CD4-positive, alpha-beta T cell (primary cell): ENCODE results near the gene TRIP10. TPM values are rescaled to one million over a fixed set of nuclear protein-coding genes. Genes with fewer than 3 reads are reported as not detected.
"Not testable (repeated sequence)": the region's sequence is repeated elsewhere in the genome, so short reads cannot be mapped to it uniquely, and the experiment has no call there.

ENCODE experiments used
- ATAC-seq: fragments of 200-7000 bp; cut with Tn5 transposase; one replicate; pipeline ENCODE4 v1.10.0; 2022; ENCODE audit warnings: mild to moderate bottlenecking; ENCODE audit not compliant: poor library complexity
- CTCF ChIA-PET: fragments of 350-600 bp; sonication (Branson Sonifier 250); formaldehyde crosslinking; loops from one replicate; lab custom pipeline; 2021; ENCODE audit warnings: antibody characterized with exemption, inconsistent platforms; lab: Charles Lee
- POLR2A ChIA-PET: fragments of 350-600 bp; sonication (Branson Sonifier 250); formaldehyde crosslinking; loops from one replicate; lab custom pipeline; 2021; ENCODE audit warnings: antibody characterized with exemption, inconsistent platforms; lab: Charles Lee
- DNase-seq, 14 experiments: peaks; one replicate each; pipeline ENCODE4 v3.0.0-alpha.2; 2013 to 2020; ENCODE audit warnings: mixed read lengths in 2 of 14
- H3K27ac ChIP-seq, 2 donors: one replicate each; pipeline versions ENCODE4 v1.5.1 to v1.7.0; 2013; ENCODE audit warnings: low read length in 2 of 2, low read depth in 1 of 2, mild to moderate bottlenecking in 1 of 2
- H3K27me3 ChIP-seq, 2 experiments: 1 replicate in 1 of 2; 2 replicates in 1 of 2; pipeline versions ENCODE4 v1.6.1 to v1.7.0; 2013; ENCODE audit warnings: low read length in 2 of 2, control low read depth in 1 of 2, mild to moderate bottlenecking in 1 of 2, moderate library complexity in 1 of 2; ENCODE audit not compliant: insufficient read depth in 2 of 2, control insufficient read depth in 1 of 2
- H3K36me3 ChIP-seq: one replicate; pipeline ENCODE4 v1.6.1; 2013; ENCODE audit warnings: low read length, control low read depth; ENCODE audit not compliant: insufficient read depth
- H3K4me1 ChIP-seq: one replicate; pipeline ENCODE4 v1.6.1; 2013; ENCODE audit warnings: low read length, control low read depth; ENCODE audit not compliant: insufficient read depth
- H3K4me3 ChIP-seq: one replicate; pipeline ENCODE4 v1.5.1; 2013; ENCODE audit warnings: mild to moderate bottlenecking, low read length, moderate library complexity
- H3K9me3 ChIP-seq, 2 experiments: 1 replicate in 1 of 2; 2 replicates in 1 of 2; pipeline versions ENCODE4 v1.6.1 to v1.7.0; 2013; ENCODE audit warnings: low read length in 2 of 2, mild to moderate bottlenecking in 2 of 2, control low read depth in 1 of 2, moderate library complexity in 1 of 2; ENCODE audit not compliant: control insufficient read depth in 1 of 2, insufficient read depth in 1 of 2
- H3K27ac Mint-ChIP-seq: one replicate; pipeline ENCODE4 v1.8.0; 2020; ENCODE audit warnings: mixed read lengths
- H3K27me3 Mint-ChIP-seq: one replicate; pipeline ENCODE4 v1.8.0; 2021; ENCODE audit warnings: mixed read lengths
- H3K36me3 Mint-ChIP-seq: one replicate; pipeline ENCODE4 v1.8.0; 2021; ENCODE audit warnings: low read depth, mixed read lengths
- H3K4me1 Mint-ChIP-seq: one replicate; pipeline ENCODE4 v1.8.0; 2021; ENCODE audit warnings: low read depth, mixed read lengths
- H3K4me3 Mint-ChIP-seq: one replicate; pipeline ENCODE4 v1.8.0; 2020; ENCODE audit warnings: mild to moderate bottlenecking, mixed read lengths
- H3K9me3 Mint-ChIP-seq: one replicate; pipeline ENCODE4 v1.8.0; 2020; ENCODE audit warnings: mixed read lengths
- CTCF ChIP-seq: fragments of 200-600 bp; IDR thresholded peaks from one replicate; pipeline ENCODE4 v1.8.0; 2022; ENCODE audit warnings: antibody characterized with exemption, mild to moderate bottlenecking
- intact Hi-C, 2 experiments: fragments of 100-400 bp; cut with DNase I in 1 of 2; cut with micrococcal nuclease in 1 of 2; formaldehyde crosslinking; loops; one replicate each; pipeline versions ENCODE4 v1.15.1 to v1.9.0; 2023 to 2025; cut with DNase I, micrococcal nuclease
- total RNA-seq, 174 experiments: library from RNA in 2 of 174; stranded (reverse) in 2 of 174; gene quantifications; one replicate each; pipeline ENCODE4 v1.2.3 and lab custom pipeline; 2021 to 2026

TRIP10 gene
- total RNA-seq, 2 experiments from 2014 or later = 1.6 to 1.9 TPM

GRCh38 chr19:6708346-6708745 is 31.1 kb upstream of the TRIP10 start:
- POLR2A ChIA-PET = no interaction called here
- peaks cover 34% of the 10 kb centered on the region for H3K27me3 Mint-ChIP-seq
- H3K4me1 Mint-ChIP-seq = peaks cover 13% of the 10 kb centered on the region
- peaks cover 8% of the 10 kb centered on the region for H3K4me1 ChIP-seq
- no peaks in the 10 kb centered on the region for H3K36me3 ChIP-seq
- H3K9me3 Mint-ChIP-seq = no peaks in the 10 kb centered on the region
- no peak for DNase-seq
- intact Hi-C loops = no loop called here
- no peak for TF ChIP-seq CTCF
- no peak overlapping the region for H3K4me3 Mint-ChIP-seq
- no peak overlapping the region for H3K27ac Mint-ChIP-seq
- no peak overlapping the region for H3K4me3 ChIP-seq
- H3K27me3 ChIP-seq = peaks cover 13 to 21% of the 10 kb centered on the region in 2 experiments
- H3K27ac ChIP-seq = no peak overlapping the region
- ATAC-seq = no peak
- H3K9me3 ChIP-seq = peaks cover 0 to 7% of the 10 kb centered on the region in 2 experiments
- H3K36me3 Mint-ChIP-seq = no peaks in the 10 kb centered on the region
- CTCF ChIA-PET = no interaction called here

GRCh38 chr19:6708913-6709312 is 30.6 kb upstream of the TRIP10 start:
- DNase-seq, H3K36me3 Mint-ChIP-seq, H3K36me3 ChIP-seq, H3K9me3 Mint-ChIP-seq, ATAC-seq, H3K9me3 ChIP-seq, H3K27ac Mint-ChIP-seq, H3K4me1 ChIP-seq, intact Hi-C loops, H3K27ac ChIP-seq, CTCF ChIA-PET, H3K4me3 Mint-ChIP-seq, H3K4me3 ChIP-seq, POLR2A ChIA-PET: not testable (repeated sequence)
- H3K4me1 Mint-ChIP-seq = peaks cover 13% of the 10 kb centered on the region
- H3K27me3 Mint-ChIP-seq = peaks cover 34% of the 10 kb centered on the region
- peaks cover 13 to 21% of the 10 kb centered on the region in 2 experiments for H3K27me3 ChIP-seq

GRCh38 chr19:6709549-6709948 is 29.9 kb upstream of the TRIP10 start:
- intact Hi-C loops = no loop called here
- Histone ChIP-seq H3K4me3 (no peak overlapping the region), H3K27me3 (peaks cover 13 to 21% of the 10 kb centered on the region in 2 experiments), H3K36me3 (no peaks in the 10 kb centered on the region), H3K4me1 (peaks cover 8% of the 10 kb centered on the region), H3K27ac (no peak overlapping the region), H3K9me3 (peaks cover 0 to 7% of the 10 kb centered on the region in 2 experiments)
- no peak for TF ChIP-seq CTCF
- peaks cover 34% of the 10 kb centered on the region for H3K27me3 Mint-ChIP-seq
- ATAC-seq (no peak), DNase-seq (no peak)
- no peaks in the 10 kb centered on the region for H3K9me3 Mint-ChIP-seq
- H3K36me3 Mint-ChIP-seq = no peaks in the 10 kb centered on the region
- POLR2A ChIA-PET = no interaction called here
- H3K4me1 Mint-ChIP-seq = peaks cover 13% of the 10 kb centered on the region
- H3K27ac Mint-ChIP-seq = no peak overlapping the region
- CTCF ChIA-PET = no interaction called here
- H3K4me3 Mint-ChIP-seq = no peak overlapping the region
